ENCODE measurements around the gene PGAP3.

PGAP3 gene

DNA sequence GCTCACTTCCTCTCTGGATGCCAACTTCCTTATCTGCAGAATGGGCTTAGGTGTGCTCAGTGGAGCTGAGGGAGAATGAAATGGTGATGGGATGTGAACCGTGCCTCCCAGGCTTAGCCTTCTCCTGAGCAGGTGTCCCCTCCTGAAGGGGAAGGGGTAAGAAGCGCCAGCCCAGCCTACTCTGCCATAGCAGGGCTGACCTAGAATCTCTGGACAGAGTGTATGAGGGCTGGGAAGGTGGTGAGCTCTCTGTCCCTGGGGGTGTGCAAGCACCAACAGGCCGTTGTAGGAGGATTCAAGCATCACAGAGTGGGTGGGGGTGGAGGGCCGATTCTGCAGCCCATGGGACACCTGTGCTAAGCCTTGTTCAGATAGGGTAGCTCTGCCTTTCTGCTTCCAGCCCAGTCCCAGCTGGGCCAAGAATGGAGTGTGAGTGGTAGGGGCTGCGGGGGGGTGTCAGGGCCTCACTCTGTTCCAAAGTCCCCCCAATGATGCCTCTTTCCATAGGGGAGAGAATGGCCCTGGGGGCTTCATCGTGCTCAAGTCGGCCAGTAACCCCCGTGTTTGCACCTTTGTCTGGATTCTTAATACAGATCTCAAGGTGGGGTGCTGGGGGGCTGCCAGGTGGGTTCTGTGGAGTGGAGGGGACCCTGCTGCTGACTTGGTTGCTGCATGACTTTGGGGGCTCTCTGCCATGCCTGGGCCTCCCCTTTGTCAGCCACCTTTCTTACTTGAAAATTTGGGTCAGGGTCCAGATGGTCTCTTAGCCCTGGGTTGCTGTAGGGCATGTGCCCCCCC is 25.9 kb downstream of the PGAP3 start:
- in situ Hi-C loops (cut with HindIII; ENCODE audit: low sequenced_read_pairs) = no loop called here

DNA sequence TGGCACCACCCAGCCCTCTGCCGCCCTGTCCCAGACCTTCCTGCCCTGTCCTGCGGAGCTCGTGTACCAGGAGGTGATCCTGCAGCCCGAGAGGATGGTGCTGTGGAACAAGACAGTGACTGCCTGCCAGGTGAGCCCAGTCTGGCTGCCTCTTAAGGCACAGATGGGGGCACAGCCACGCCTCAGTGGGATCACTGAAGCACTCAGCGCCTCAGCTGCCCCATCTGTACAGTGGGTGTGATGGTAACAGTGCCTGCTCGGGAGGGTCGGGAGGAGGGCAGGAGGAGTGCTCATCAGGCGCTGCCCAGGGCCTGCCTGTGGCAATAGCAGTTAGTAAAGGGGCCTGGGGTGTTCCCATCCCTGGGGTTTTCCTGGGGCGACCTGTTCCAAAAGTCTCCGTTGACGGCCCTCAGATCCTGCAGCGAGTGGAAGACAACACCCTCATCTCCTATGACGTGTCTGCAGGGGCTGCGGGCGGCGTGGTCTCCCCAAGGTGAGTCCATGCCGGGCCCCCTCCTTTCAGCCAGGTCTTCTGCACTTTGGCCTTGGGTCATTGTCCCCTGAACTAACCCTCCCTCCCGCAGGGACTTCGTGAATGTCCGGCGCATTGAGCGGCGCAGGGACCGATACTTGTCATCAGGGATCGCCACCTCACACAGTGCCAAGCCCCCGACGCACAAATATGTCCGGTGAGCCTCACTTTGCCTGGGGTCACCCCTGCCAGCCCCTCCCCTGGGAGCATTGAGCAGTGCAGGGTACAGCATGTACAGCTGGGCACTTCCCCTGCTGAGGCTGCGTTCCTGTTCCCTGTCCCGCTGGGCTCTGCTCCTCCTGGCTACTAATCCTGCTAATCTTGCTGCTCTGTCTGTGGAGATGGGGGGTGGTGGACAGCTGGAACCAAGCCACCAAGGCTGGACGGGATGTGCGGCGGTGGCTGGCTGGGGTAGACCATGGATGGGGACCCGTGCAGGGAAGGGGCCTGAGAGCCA is 27.2 kb downstream of the PGAP3 start:
- in situ Hi-C loops (cut with HindIII; ENCODE audit: low sequenced_read_pairs) = no loop called here

DNA sequence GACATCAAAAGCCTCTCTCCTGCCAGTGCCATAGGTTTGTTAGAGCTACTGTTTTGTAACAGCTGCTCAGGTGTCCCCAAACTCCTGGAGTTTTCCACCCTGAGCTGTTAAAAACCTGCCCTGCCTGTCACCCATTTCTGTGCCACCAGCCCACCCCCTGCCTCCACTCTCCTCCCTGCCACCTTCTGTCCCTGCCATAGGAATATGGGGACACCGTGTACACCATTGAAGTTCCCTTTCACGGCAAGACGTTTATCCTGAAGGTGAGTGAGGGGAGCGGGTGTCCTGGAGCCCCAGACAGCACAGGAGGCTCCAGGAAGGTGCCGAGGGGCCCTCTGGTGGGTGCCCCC is 27.9 kb downstream of the PGAP3 start:
- in situ Hi-C loops (cut with HindIII; ENCODE audit: low sequenced_read_pairs) = no loop called here

DNA sequence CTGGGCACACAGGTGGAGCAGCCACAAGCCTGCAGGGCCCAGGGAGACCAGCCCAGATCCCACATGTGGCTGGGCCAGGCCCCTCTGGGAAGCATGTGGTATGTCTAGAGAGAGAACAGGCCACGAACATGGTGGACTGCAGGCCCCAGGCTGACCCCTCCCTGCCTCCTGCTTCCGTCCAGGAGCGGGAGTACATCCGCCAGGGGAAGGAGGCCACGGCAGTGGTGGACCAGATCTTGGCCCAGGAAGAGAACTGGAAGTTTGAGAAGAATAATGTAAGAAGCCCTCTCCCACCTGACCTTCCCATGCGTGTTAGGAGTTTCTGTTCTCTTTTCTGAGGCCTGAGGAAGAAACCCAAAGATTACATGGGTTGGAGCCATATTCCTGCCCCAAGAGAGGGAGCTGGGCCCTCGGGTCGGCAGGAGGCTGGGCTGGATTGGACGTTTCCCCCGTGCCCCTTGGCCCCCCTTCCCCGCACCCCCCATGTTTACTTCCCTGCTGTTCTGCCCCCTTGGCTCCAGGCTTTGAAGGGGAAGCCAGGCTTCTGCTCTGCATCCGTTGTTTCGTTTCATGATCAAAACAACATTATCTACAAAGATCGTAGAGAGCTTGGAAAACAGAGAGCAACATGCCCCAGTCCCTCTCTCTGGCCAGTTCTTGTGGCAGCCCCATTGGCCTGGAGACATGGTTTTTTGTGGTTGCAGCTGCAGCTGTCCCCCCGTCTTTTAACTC is 28.4 kb downstream of the PGAP3 start:
- in situ Hi-C loops (cut with HindIII; ENCODE audit: low sequenced_read_pairs) = no loop called here

DNA sequence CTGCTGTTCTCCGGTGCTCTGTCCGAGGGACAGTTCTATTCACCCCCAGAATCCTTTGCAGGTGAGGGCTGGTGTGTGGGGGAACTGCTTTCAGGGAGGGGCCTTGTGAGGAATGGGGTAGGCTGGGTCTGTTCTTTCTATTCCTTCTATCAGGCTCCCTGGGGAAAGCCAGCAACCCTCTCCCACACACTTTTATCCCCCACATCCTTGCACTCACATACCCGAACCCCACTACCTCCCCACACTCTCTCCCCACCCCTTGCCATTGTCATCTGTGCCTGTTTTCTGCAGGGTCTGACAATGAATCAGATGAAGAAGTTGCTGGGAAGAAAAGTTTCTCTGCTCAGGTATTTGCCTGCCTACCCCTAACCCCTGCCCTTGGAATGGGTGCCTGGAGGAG is 29.1 kb downstream of the PGAP3 start:
- in situ Hi-C loops (cut with HindIII; ENCODE audit: low sequenced_read_pairs) = no loop called here

DNA sequence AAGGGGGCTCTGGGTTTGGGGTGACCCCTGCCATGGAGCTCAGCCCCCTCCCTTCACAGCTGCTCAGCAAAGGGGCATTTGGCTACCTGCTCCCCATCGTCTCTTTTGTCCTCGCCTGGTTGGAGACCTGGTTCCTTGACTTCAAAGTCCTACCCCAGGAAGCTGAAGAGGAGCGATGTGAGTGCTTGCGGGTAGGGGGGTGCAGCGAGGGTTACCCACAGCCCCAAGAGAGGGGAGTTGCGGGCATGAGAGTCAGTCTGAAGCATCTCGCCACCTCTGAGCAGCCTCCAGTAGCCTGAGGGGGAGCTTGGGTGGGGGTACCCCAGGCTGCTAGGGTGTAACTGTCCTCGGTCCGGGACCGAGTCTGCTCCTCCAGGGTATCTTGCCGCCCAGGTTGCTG is 29.5 kb downstream of the PGAP3 start:
- in situ Hi-C loops (cut with HindIII; ENCODE audit: low sequenced_read_pairs) = no loop called here

DNA sequence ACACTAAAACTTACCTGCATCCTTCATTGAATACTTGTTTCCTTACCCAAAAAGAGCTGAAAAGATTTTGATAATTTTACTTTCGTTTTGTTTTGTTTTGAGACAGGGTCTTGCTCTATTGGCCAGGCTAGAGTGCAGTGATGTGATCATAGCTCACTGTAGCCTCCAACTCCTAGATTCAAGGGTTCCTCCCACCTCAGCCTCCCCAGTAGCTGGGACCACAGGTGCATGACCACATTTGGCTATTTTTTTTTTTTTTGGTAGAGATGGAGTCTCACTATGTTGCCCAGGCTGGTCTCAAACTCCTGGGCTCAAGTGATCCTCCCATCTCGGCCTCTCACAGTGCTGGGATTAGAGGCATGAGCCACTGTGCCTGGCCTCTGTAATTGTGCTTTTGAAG is 32.8 kb downstream of the PGAP3 start:
- in situ Hi-C loops (cut with HindIII; ENCODE audit: low sequenced_read_pairs) = no loop called here

DNA sequence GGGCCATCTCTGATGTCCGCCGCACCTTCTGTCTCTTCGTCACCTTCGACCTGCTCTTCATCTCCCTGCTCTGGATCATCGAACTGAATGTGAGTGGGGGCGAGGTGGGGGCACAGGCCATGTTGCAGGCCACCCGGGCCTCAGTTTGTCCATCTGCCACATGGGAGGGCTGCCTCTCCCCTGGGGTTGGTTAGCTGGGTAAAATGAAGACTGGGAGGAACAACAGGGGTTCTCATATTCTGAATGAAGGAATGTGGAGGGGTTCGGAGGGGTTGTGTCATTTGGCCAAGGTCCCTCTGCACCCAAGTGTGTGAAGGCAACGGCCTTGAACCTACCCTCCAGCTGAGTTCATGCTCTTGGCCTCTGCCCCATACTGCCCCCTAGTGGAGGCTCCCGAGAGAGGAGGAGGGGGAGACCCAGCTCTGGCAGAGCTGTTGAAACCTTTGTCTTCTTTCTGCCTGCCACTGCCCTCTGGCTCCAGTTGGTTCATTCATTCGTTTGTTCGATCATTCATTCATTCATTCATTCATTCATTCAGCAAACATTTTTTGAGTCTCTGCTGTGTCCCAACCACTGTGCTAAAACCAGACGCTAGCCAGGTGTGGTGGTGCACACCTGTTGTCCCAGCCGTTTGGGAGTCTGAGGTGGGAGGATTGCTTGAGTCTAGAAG is 34.1 kb downstream of the PGAP3 start:
- in situ Hi-C loops (cut with HindIII; ENCODE audit: low sequenced_read_pairs) = no loop called here

DNA sequence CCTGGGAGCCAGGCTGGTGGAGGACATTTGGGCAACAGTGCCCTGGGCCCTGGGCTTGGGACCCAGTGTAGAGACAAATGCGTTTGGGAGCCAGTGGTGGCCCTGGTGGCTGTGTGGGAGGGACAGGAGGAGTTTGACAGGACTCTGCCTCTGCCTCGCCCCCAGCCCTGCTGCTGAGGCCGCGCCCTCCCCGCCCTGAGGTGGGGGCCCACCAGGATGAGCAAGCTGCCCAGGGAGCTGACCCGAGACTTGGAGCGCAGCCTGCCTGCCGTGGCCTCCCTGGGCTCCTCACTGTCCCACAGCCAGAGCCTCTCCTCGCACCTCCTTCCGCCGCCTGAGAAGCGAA is 34.6 kb downstream of the PGAP3 start:
- in situ Hi-C loops (cut with HindIII; ENCODE audit: low sequenced_read_pairs) = no loop called here

DNA sequence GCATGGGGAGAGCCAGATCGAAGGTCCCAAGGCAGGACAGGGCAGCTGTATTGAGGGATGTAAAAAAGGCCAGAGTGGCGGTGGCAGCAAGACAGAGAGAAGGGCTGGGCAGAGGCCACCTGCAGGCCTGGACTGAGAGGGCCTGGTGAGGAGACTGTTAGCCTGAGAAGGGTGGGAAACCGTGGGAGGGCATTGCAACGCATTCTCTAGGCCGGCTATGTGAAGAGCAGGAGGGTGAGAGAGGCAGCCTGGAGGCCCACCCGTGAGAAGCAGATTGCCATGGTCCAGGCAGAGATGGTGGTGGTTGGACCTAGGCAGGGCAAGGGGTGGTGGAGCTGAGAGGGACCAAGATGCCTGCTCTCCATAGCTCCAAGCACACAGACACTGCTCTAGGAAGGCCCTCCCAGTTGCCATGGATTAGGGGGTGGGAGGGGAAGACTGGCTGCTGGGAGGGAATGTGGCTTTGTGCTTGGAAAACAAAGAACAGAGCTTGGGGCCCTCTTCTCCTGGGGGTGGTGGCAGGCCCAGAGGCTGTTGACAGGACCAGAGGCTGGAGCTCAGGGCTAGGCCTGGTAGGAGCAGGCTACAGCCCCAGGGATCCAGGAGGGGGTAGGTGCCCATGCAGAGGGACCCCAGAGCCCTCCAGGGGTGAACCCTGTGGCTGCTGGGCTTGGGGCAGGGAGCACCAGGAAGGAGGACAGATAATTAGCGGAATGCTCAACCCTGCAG is 35.1 kb downstream of the PGAP3 start:
- in situ Hi-C loops (cut with HindIII; ENCODE audit: low sequenced_read_pairs) = no loop called here

DNA sequence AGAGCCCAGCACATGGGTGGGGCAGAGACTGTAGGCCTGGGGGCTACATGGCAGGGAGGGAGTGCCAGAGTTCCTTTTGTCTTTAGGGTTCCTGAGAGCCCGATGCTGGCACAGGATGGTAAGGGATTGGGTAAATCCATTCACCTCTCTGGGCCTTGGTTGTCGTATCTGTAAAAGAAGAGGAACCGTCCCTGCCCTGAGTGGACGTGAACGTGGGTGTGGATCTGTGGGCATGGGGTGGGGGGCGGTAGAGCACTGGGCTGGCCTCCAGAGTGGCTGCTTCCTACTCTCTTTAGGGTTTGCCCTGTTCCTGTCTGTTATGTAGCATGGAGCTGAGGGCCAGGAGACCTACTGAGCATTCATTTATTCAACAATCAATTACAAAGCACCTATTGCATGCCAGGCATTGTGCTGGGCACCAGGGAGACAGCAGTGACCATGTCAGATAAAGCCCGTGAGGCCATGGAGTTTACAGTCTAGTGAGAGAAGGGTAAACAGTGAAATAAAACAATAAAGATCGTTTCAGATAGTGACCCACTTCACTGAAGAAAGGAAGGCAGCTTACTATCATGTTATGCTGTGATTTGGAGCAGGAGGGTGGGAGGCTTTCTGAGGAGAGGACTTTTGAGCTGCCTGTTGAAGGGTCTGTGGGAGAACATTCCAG is 35.8 kb downstream of the PGAP3 start:
- in situ Hi-C loops (cut with HindIII; ENCODE audit: low sequenced_read_pairs) = no loop called here

DNA sequence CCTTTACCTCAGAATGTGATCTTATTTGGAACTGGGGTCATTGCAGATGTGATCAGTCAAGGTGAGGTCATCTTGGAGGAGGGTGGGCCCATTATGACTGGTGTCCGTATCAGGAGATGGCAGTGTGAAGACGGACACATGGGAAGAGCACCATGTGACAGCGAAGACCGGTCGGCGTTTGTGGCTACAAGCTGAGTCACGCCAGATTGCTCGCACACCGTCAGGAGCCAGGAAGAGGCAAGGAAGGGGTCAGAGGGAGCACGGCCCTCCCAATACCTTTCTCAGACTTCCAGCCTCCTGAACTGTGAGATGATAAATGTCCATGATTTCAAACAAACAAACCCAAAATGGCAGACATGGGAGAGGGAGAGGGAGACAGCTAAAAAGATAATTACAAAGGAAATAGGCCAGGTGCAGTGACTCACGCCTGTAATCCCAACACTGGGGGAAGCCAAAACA is 37.7 kb downstream of the PGAP3 start:
- in situ Hi-C loops (cut with HindIII; ENCODE audit: low sequenced_read_pairs) = no loop called here

DNA sequence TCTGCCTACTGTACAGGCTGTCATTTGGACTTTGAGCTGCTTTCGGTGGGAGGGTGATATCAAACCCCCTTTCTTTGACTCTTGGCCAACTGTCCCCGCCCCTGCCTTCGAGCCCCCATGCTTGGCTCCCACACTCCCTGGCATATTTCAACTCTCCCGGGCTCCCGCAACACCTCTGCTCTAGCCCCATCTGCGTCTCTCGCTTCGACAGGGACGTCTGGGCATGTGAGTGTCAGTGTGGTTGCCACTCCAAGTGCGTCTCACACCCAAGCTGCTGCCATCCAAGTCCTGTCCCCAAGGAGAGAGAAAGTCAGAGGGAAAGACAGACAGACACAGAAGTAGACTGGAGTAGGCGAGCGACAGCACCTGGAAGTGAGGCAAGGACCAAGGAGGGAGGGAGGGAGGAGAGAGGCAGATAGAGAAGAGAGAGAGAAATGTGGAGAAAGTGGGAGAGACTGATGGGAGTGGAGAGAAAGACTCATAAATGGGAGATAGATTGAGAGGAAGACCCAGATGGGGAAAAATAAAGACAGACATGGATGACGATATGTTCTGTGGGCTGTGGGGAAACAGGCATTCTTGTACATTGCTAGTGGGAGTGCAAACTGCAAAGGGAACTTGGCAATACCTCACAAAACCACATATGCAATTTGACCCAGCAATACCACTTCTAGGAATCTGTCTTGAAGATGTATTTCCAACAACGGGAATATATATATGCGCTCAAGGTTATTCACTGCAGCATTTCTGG is 39.1 kb downstream of the PGAP3 start:
- in situ Hi-C loops (cut with HindIII; ENCODE audit: low sequenced_read_pairs) = no loop called here

DNA sequence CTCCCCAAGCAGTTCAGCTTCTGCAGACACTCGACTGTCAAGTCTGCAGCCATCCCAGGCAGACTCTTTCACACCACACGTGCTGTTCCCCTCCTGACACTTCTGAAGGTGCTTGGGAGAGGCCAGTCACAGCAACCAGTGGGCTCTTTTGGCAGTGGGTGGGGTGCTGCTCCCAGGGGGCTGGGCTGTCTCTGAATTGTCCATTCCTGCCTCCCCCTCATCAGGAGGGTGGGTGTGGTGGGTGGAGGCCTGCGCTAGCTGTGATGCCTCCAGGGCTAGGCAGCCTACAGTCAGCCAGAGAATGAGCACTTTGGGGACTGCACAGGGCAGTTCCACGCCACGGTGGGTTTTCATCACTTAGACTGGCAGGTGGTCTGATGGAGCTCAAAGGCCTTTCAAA is 40.6 kb downstream of the PGAP3 start:
- in situ Hi-C loops (cut with HindIII; ENCODE audit: low sequenced_read_pairs) = no loop called here

DNA sequence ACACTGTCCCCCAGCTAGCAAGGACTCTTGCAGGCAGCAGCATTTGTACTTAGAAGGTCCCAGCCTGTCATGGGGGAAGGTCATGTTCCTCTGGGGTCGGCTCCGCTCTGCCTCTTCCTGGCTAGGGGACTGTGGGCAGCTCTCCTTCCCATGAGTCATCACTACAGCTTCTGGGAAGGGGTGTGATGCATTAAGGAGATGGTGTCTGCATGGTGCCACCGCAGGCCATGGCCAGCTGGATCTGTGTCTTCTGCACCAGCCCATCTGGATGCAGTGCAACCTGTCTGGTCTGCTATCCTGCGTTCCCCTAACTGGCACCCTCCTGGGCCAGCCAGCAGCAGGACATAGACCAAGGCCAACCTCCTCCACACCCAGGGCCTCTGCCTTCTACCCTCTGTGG is 44.6 kb downstream of the PGAP3 start:
- in situ Hi-C loops (cut with HindIII; ENCODE audit: low sequenced_read_pairs) = no loop called here

DNA sequence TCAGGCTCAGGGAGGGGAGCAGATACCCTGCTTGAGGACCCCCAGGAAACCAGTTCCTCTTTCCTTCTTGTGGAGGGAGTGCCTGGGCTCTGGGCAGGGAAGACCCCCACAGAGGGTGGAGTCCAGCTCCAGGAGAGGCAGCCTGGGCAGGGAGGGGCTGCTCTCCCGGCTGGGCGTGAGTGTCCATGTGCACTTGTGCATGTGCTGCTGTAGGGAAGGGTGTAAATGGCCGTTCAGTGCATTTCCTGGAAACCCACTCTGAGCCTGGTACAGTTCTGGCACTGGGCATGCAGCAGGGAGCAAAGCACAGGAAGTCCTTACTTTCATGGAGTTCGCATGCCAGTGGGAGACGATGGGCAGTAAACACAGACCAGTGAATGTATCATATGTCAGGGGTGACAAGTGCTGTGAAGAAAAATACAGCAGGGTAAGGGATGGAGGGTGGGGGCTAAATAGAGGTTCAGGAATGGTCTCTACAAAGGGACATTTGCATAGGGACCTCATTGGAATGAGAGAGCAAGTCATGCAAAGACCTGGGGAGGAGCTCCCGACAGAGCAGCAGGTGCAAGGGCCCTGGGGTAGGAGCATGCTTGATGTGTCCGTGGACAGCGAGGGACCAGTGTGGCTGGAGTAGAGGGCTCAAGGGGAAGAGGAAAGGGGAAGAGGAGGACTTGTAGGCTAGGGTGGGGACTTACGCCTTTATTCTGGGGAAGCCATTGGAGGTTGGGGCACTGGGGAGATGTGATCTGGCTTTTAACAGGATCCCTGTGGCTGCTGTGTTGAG is 45.4 kb downstream of the PGAP3 start:
- in situ Hi-C loops (cut with HindIII; ENCODE audit: low sequenced_read_pairs) = no loop called here

DNA sequence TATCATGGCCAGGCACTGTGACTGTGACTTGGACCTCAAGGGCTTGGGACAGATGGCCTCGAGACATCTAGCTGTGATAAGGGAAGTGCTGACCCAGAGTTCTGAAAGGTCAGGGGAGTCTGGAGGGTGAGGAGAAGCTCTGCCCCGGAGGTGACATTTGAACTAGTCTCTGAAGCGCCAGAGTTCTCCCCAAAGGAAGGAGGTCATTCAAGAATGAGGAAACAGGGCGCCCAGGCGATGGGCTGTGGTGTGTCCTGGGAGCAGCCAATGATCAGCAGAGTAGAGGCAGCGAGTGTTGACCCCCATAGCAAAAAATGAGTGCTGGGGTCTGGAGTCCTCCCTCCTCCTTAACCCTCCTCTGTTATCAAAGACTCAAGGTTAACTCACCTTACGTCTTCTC is 46.0 kb downstream of the PGAP3 start:
- in situ Hi-C loops (cut with HindIII; ENCODE audit: low sequenced_read_pairs) = no loop called here

DNA sequence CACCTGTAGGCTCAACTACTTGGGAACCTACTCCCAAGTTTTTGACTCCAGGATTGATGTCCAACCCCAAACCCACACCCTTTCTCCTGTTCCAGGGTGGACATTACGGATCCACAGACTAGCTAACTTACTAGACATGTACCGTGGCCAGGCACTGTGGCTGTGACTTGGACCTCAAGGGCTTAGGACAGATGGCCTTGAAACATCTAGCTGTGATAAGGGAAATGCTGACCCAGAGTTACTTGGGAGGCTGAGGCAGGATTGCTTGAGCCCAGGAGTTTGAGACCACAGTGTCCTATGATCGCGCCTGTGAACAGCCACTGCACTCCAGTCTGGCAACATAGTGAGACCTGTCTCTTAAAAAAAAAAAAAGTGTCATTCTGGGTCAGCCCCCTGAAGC is 46.8 kb downstream of the PGAP3 start:
- in situ Hi-C loops (cut with HindIII; ENCODE audit: low sequenced_read_pairs) = no loop called here
